ENCODE measurements around the gene MRM3.
A peak's percentile ranks its signal among the peaks of the same experiment; 100 is the strongest.
"Not testable (repeated sequence)": the region's sequence is repeated elsewhere in the genome, so short reads cannot be mapped to it uniquely, and the experiment has no call there.

Gene MRM3

GRCh38 chr17:781805-782731 lies at the start of gene MRM3, which contains the start of gene GLOD4:
TSS of gene MRM3 (plus strand) at chr17:782353. CDS start at chr17:782379, 26 bp downstream.
TSS of gene GLOD4 (minus strand) at chr17:782280. CDS start at chr17:782255, 25 bp downstream.
- Mint-ChIP-seq H3K27ac (peak within 1 kb of the TSS; percentile 96), H3K27me3 (ENCODE audit: low read depth) (peaks cover 2% of the 10 kb centered on the region), H3K9me3 (no peaks in the 10 kb centered on the region), H3K4me3 (peak within 1 kb of the TSS; percentile 98), H3K36me3 (ENCODE audit: low read depth) (peaks cover 24% of the 10 kb centered on the region), H3K4me1 (ENCODE audit: low read depth) (peaks cover 25% of the 10 kb centered on the region)
- peak; percentile 95 for DNase-seq (ENCODE audit: low spot score)

- peaks cover 8% of the 10 kb centered on the region for H3K4me1 Mint-ChIP-seq (ENCODE audit: low read depth)
- H3K27me3 Mint-ChIP-seq (ENCODE audit: low read depth) = no peaks in the 10 kb centered on the region
- peak overlapping the region; percentile 90 for H3K27ac Mint-ChIP-seq
- peak; percentile 47 for DNase-seq (ENCODE audit: low spot score)
- H3K36me3 Mint-ChIP-seq (ENCODE audit: low read depth) = peaks cover 27% of the 10 kb centered on the region
- H3K9me3 Mint-ChIP-seq = no peaks in the 10 kb centered on the region
- peak overlapping the region; percentile 88 for H3K4me3 Mint-ChIP-seq
Measured at GRCh38 chr17:732902-733720, 49.0 kb upstream of the MRM3 start.

GRCh38 chr17:733743-734142 lies 48.4 kb upstream of the MRM3 start:
- H3K4me3 Mint-ChIP-seq = peak overlapping the region; percentile 88
- no peaks in the 10 kb centered on the region for H3K27me3 Mint-ChIP-seq (ENCODE audit: low read depth)
- no peaks in the 10 kb centered on the region for H3K9me3 Mint-ChIP-seq
- H3K36me3 Mint-ChIP-seq (ENCODE audit: low read depth) = peaks cover 32% of the 10 kb centered on the region
- peaks cover 10% of the 10 kb centered on the region for H3K4me1 Mint-ChIP-seq (ENCODE audit: low read depth)
- no peak for DNase-seq (ENCODE audit: low spot score)
- peak overlapping the region; percentile 49 for H3K27ac Mint-ChIP-seq

GRCh38 chr17:737561-738113 lies 44.5 kb upstream of the MRM3 start:
- H3K27ac Mint-ChIP-seq = no peak overlapping the region
- H3K27me3 Mint-ChIP-seq (ENCODE audit: low read depth) = no peaks in the 10 kb centered on the region
- peaks cover 55% of the 10 kb centered on the region for H3K36me3 Mint-ChIP-seq (ENCODE audit: low read depth)
- no peak overlapping the region for H3K4me3 Mint-ChIP-seq
- H3K9me3 Mint-ChIP-seq = no peaks in the 10 kb centered on the region
- no peak for DNase-seq (ENCODE audit: low spot score)
- H3K4me1 Mint-ChIP-seq (ENCODE audit: low read depth) = peaks cover 13% of the 10 kb centered on the region

GRCh38 chr17:740240-741017 lies 41.7 kb upstream of the MRM3 start:
- peak overlapping the region; percentile 56 for H3K27ac Mint-ChIP-seq
- H3K4me3 Mint-ChIP-seq = peak overlapping the region; percentile 22
- no peaks in the 10 kb centered on the region for H3K9me3 Mint-ChIP-seq
- no peaks in the 10 kb centered on the region for H3K27me3 Mint-ChIP-seq (ENCODE audit: low read depth)
- peaks cover 52% of the 10 kb centered on the region for H3K36me3 Mint-ChIP-seq (ENCODE audit: low read depth)
- peaks cover 10% of the 10 kb centered on the region for H3K4me1 Mint-ChIP-seq (ENCODE audit: low read depth)
- peak; percentile 53 for DNase-seq (ENCODE audit: low spot score)

GRCh38 chr17:742147-742793 lies 39.9 kb upstream of the MRM3 start:
- no peaks in the 10 kb centered on the region for H3K9me3 Mint-ChIP-seq
- no peak overlapping the region for H3K4me3 Mint-ChIP-seq
- no peak overlapping the region for H3K27ac Mint-ChIP-seq
- no peak for DNase-seq (ENCODE audit: low spot score)
- peaks cover 58% of the 10 kb centered on the region for H3K36me3 Mint-ChIP-seq (ENCODE audit: low read depth)
- no peaks in the 10 kb centered on the region for H3K27me3 Mint-ChIP-seq (ENCODE audit: low read depth)
- peaks cover 10% of the 10 kb centered on the region for H3K4me1 Mint-ChIP-seq (ENCODE audit: low read depth)

- Mint-ChIP-seq H3K27me3 (ENCODE audit: low read depth) (no peaks in the 10 kb centered on the region), H3K4me1 (ENCODE audit: low read depth) (peaks cover 10% of the 10 kb centered on the region), H3K36me3 (ENCODE audit: low read depth) (peaks cover 61% of the 10 kb centered on the region), H3K27ac (no peak overlapping the region), H3K4me3 (no peak overlapping the region), H3K9me3 (no peaks in the 10 kb centered on the region)
- DNase-seq (ENCODE audit: low spot score) = no peak
Measured at GRCh38 chr17:743139-743538, 39.0 kb upstream of the MRM3 start.

GRCh38 chr17:744937-745336 lies 37.2 kb upstream of the MRM3 start:
- peaks cover 13% of the 10 kb centered on the region for H3K4me1 Mint-ChIP-seq (ENCODE audit: low read depth)
- peaks cover 5% of the 10 kb centered on the region for H3K9me3 Mint-ChIP-seq
- H3K4me3 Mint-ChIP-seq = no peak overlapping the region
- no peak overlapping the region for H3K27ac Mint-ChIP-seq
- peaks cover 68% of the 10 kb centered on the region for H3K36me3 Mint-ChIP-seq (ENCODE audit: low read depth)
- no peaks in the 10 kb centered on the region for H3K27me3 Mint-ChIP-seq (ENCODE audit: low read depth)
- no peak for DNase-seq (ENCODE audit: low spot score)

GRCh38 chr17:745406-745805 lies 36.7 kb upstream of the MRM3 start:
- H3K36me3 Mint-ChIP-seq (ENCODE audit: low read depth) = peaks cover 69% of the 10 kb centered on the region
- H3K4me1 Mint-ChIP-seq (ENCODE audit: low read depth) = peaks cover 14% of the 10 kb centered on the region
- H3K9me3 Mint-ChIP-seq = peaks cover 5% of the 10 kb centered on the region
- no peak for DNase-seq (ENCODE audit: low spot score)
- no peaks in the 10 kb centered on the region for H3K27me3 Mint-ChIP-seq (ENCODE audit: low read depth)
- no peak overlapping the region for H3K4me3 Mint-ChIP-seq
- H3K27ac Mint-ChIP-seq = no peak overlapping the region

GRCh38 chr17:746181-746580 lies 36.0 kb upstream of the MRM3 start:
- Mint-ChIP-seq H3K27ac (no peak overlapping the region), H3K4me3 (no peak overlapping the region), H3K27me3 (ENCODE audit: low read depth) (no peaks in the 10 kb centered on the region), H3K36me3 (ENCODE audit: low read depth) (peaks cover 66% of the 10 kb centered on the region), H3K4me1 (ENCODE audit: low read depth) (peaks cover 17% of the 10 kb centered on the region), H3K9me3 (peaks cover 5% of the 10 kb centered on the region)
- DNase-seq (ENCODE audit: low spot score) = no peak

GRCh38 chr17:746783-747629 lies 35.1 kb upstream of the MRM3 start:
- Mint-ChIP-seq H3K9me3 (peaks cover 5% of the 10 kb centered on the region), H3K36me3 (ENCODE audit: low read depth) (peaks cover 60% of the 10 kb centered on the region), H3K27me3 (ENCODE audit: low read depth) (no peaks in the 10 kb centered on the region), H3K4me3 (no peak overlapping the region), H3K4me1 (ENCODE audit: low read depth) (peaks cover 20% of the 10 kb centered on the region), H3K27ac (no peak overlapping the region)
- DNase-seq (ENCODE audit: low spot score) = no peak

- H3K4me3 Mint-ChIP-seq; H3K27ac Mint-ChIP-seq; DNase-seq (ENCODE audit: low spot score); H3K27me3 Mint-ChIP-seq (ENCODE audit: low read depth); H3K9me3 Mint-ChIP-seq: not testable (repeated sequence)
- H3K4me1 Mint-ChIP-seq (ENCODE audit: low read depth) = peaks cover 22% of the 10 kb centered on the region
- H3K36me3 Mint-ChIP-seq (ENCODE audit: low read depth) = peaks cover 51% of the 10 kb centered on the region
Measured at GRCh38 chr17:748604-749003, 33.5 kb upstream of the MRM3 start.
